SIG-M5 (cell line): ENCODE data around the gene ROR1.

ENCODE experiments used
- DNase-seq: peaks from one replicate; lab custom pipeline; 2025; lab: John Stamatoyannopoulos, UW

ROR1 gene

GRCh38 chr1:64107118-64107519, 333.3 kb downstream of the ROR1 start:
- no peak for DNase-seq

DNA sequence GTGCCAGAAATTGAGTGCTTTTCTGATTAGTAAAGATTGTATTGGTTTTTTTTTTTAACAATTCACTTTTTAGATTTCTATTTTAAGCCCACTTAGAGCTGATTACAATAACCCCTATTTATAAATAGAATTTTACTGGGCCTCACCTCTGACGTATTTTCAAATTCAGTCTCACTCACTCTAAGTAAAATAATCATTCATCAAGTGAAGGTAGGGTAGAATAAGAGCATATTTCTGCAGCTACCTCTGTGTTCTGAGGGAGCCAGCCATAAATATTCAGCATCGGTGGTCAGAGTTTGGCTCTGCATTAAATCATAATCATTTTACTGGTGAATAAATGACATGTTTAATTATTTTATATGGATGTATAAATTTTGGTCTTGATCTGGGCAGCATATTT, 333.8 kb downstream of the ROR1 start:
- no peak for DNase-seq

GRCh38 chr1:64110924-64111777, 337.3 kb downstream of the ROR1 start:
- DNase-seq = no peak

- DNase-seq = no peak
These were observed 338.0 kb downstream of the ROR1 start for GRCh38 chr1:64111787-64112186.

GRCh38 chr1:64112281-64112680, 338.5 kb downstream of the ROR1 start:
- DNase-seq = no peak

GRCh38 chr1:64114012-64114525, 340.3 kb downstream of the ROR1 start:
- DNase-seq = no peak

- no peak for DNase-seq
These were observed 342.7 kb downstream of the ROR1 start for GRCh38 chr1:64116537-64116936.

GRCh38 chr1:64117492-64117891, 343.7 kb downstream of the ROR1 start:
- DNase-seq = no peak

- DNase-seq = no peak
These were observed 348.1 kb downstream of the ROR1 start for GRCh38 chr1:64121766-64122385.

- DNase-seq = no peak
These were observed 348.8 kb downstream of the ROR1 start for GRCh38 chr1:64122588-64122987.

DNA sequence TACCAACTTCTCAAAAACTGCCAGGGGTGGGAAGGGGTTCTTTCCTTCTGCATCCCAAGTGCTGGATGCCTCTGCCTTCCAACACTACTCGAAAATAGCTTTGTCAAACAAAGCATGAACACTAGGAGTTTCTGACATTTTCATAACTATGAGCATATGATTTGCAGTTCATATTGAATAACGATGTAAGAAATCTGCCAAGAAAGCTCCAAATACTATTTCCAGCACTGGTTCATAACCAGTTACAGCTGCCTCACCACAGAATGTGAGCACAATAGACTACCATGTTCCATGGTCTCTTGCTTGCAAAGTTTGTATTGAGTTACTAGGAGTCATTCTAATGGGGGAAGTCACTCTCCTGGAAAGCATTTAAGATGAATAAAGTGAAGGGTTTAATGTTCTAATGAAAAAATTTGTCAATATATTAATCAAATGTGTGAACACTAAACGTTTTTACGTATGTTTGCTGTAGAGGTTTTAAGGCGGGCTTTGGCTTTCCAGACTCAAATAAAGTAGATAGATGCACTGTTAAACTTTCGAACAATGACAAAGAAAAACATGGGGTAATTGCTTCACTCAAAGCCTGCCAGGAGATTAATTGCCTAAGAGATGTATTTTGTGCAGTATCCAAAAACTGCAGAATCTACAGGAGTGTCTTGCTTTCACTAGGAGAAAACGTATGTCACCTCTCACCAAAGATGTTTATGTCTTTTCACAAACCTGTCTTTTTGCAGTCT, 351.1 kb downstream of the ROR1 start:
- DNase-seq = no peak

DNA sequence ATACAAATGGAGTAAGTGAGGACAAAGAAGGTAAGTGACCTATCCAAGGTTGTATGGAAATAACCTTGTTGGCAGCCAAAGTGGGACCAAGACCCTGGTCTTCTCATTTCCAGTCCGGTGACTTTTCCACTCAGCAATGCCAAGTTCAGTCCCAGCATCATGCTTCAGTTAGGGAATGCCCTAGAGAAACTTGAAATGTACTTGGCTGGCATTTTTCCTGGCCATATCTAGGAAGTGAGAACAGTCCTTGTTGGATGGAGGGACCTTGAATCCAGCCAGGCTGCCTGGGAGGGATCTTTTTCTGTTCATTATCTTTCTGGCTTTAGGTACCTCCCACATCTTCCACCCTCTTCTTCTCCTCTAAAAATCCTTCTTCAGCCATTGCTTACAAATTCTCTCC, 352.8 kb downstream of the ROR1 start:
- no peak for DNase-seq

GRCh38 chr1:64127297-64127696, 353.5 kb downstream of the ROR1 start:
- no peak for DNase-seq

DNA sequence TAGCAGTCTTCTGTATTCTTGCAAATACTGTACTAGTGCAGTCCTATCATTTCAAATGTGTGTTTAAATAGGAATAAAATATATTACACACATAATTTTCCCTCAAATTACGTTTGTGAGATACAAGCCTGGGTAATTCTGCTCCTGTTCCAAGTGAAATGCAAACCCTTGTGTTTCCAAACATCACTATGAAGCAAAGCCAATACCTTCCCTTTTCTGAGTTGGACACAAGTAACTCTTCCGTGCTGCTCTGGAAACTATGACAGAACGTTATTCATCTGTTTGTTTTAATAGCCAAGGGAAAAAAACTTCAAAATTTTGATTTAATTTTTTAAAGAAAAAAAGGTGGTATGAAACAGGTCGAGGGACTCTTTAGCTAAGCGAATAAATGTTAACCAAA, 355.9 kb downstream of the ROR1 start:
- no peak for DNase-seq

DNA sequence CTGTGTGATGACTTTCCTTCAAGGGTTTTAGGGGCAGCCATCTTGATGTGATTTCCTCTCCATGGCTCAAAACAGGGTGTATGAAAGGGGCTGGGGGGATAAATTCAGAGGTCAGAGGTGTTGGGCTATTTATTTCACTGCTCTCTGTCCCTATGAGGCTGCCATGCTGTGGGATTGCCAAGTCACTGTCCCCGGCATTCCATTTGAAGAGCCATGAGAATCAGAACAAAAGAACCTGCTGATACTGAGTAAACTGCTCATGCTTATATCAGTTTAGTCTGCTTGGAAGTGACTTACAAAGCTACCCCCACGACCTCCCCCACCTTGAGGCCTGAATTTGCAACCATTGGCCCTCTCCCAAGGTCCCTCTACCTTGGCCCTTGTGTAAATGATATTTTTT, 357.3 kb downstream of the ROR1 start:
- no peak for DNase-seq

DNA sequence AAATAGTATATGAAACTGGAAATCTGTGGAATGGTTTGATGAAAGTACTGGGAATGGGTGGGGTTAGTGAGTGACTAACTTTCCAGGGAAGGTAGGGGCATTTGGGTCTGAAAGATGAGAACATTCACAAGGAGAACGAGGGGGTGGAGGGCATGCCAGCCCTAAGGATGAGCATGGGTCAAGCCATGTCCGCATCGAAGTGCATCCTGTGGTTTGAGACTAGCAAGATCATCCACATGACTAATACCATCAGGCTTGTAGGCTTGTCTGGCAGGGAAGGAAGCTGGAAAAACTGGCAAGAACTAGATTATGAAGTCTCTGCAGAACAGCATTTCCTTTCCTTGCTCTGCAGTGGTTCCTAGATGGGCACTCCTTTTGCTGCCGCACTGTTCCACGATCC, 359.2 kb downstream of the ROR1 start:
- no peak for DNase-seq

GRCh38 chr1:64135462-64136223, 361.8 kb downstream of the ROR1 start:
- no peak for DNase-seq

DNA sequence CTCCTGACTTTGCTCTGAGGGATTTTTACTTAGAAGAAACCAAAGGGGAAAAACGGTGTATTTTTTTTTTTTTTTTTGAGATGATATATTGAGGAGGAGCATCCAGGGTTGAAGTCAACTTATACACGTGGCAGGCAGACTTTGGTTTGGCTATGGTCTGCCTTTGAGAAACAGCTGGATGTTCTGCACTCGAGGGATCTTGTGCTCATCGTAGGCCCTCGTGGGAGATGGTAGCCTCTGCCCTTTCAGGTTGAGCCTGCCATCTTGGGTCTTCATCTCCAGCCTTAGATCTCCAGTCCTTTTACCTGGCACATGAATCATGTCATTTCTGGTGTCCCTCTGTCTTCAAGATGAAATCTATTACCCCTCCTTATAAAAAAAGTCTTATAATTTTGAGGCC, 362.5 kb downstream of the ROR1 start:
- no peak for DNase-seq

DNA sequence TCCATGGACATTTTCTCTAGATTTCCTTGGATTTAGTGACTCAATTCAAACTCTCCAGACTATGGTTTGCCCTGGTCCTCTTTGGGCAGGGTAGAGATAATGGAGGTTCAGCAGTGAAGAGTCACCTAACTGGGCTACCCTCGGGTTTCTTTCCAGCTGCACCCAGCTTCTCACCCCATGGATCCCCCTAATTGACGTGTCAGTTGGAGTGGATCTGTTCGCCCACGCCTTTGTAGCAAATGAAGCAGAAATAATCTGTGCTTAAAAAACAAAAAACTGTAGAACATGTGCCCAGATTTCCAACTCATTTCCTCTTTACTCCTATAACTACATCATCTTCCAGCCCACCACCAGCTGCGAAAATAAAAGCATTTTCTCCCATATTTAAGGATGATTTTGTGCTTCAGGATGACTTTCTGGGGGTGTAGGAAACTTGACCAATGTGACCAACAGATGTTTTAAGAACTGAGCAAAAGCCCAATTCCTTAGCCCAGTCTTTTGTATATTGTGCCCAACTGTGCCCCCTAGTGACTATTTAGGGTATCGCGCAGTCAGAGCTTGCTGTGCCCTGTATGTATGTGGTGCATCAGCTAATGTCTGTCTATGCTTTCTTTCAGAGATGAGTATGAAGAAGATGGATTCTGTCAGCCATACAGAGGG, 363.1 kb downstream of the ROR1 start:
- no peak for DNase-seq

DNA sequence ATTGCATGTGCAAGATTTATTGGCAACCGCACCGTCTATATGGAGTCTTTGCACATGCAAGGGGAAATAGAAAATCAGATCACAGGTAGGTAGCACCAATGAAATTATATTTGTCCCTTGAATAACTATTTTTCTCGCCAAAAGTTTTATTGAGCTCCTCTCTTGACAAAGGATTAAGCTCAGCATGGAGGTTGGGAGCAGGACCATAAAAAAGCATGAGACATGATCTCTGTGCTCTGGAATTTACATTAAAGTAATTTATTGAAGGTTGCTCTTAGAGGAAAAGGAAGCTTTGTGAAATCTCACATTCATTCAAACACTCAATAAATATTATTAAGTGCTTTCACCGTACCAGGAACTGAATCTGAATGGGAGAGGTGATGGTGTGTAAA, 363.6 kb downstream of the ROR1 start:
- DNase-seq = no peak

DNA sequence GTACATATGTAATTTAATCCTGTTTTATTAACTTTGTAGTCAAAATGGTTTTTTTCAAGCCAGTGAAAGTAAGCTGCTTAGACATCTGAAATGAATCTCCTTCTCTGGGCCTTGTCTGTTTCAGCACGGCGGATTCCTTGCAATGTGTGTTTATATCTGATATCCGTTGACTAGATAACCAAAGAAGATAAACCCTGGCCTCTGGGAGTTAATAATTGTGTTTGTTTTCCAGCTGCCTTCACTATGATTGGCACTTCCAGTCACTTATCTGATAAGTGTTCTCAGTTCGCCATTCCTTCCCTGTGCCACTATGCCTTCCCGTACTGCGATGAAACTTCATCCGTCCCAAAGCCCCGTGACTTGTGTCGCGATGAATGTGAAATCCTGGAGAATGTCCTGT, 366.1 kb downstream of the ROR1 start:
- no peak for DNase-seq

DNA sequence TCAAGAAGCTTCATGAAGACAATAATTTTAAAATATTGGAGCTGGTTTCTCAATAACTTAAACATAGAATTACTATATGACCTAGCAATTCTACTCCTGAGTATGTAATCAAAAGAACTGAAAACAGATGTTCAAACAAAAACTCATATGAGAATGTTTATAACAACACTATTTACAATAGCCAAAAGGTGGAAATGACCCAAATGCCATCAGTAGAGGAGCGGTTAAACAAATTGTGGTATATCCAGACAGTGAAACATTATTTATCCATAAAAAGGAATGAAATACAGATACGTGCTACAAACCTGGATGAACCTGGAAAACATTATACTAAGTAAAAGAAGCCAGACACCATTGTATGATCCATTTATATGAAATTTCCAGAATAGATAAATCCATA, 366.8 kb downstream of the ROR1 start:
- no peak for DNase-seq
